ENCODE results near the gene P2RX1.

- TF ChIP-seq CTCF (IDR thresholded peaks at IDR 0.05; ENCODE audit: low read depth, low read length, poor library complexity, severe bottlenecking) (no peak), EZH2phosphoT487 (IDR thresholded peaks at IDR 0.05; ENCODE audit: borderline replicate concordance, low read length) (no peak)
These were observed 36.5 kb downstream of the P2RX1 start for GRCh38 chr17:3879591-3880417.

Data from DOHH2 (cell line).